ENCODE measurements around the gene DOCK6.

DOCK6 gene

GRCh38 chr19:11214387-11214786 lies 47.9 kb downstream of the DOCK6 start:
- no peak for TF ChIP-seq CTCF (IDR thresholded peaks at IDR 0.05; ENCODE audit: low read length, missing control alignments)
- no peak overlapping the region for H3K4me3 ChIP-seq (replicated peaks; ENCODE audit: low read depth, low read length)
- no peak for DNase-seq (ENCODE audit: low read depth)

GRCh38 chr19:11210656-11210928 lies 51.7 kb downstream of the DOCK6 start:
- H3K4me3 ChIP-seq (replicated peaks; ENCODE audit: low read depth, low read length) = no peak overlapping the region
- TF ChIP-seq CTCF (IDR thresholded peaks at IDR 0.05; ENCODE audit: low read length, missing control alignments) = no peak
- no peak for DNase-seq (ENCODE audit: low read depth)

- no peak for TF ChIP-seq CTCF (IDR thresholded peaks at IDR 0.05; ENCODE audit: low read length, missing control alignments)
Measured at GRCh38 chr19:11209839-11210655, 52.3 kb downstream of the DOCK6 start.

GRCh38 chr19:11208561-11209471 lies 53.5 kb downstream of the DOCK6 start:
- H3K4me3 ChIP-seq (replicated peaks; ENCODE audit: low read depth, low read length) = no peak overlapping the region
- no peak for TF ChIP-seq CTCF (IDR thresholded peaks at IDR 0.05; ENCODE audit: low read length, missing control alignments)
- no peak for DNase-seq (ENCODE audit: low read depth)

More at GRCh38 chr19:11209839-11210655, 52.3 kb downstream of the DOCK6 start:
- no peak overlapping the region for H3K4me3 ChIP-seq (replicated peaks; ENCODE audit: low read depth, low read length)
- no peak for DNase-seq (ENCODE audit: low read depth)

- no peak for TF ChIP-seq CTCF (IDR thresholded peaks at IDR 0.05; ENCODE audit: low read length, missing control alignments)
- no peak overlapping the region for H3K4me3 ChIP-seq (replicated peaks; ENCODE audit: low read depth, low read length)
- DNase-seq (ENCODE audit: low read depth) = no peak
Measured at GRCh38 chr19:11205939-11206570, 56.3 kb downstream of the DOCK6 start.

GRCh38 chr19:11204943-11205349 lies 57.4 kb downstream of the DOCK6 start:
- no peak for DNase-seq (ENCODE audit: low read depth)
- H3K4me3 ChIP-seq (replicated peaks; ENCODE audit: low read depth, low read length) = no peak overlapping the region
- no peak for TF ChIP-seq CTCF (IDR thresholded peaks at IDR 0.05; ENCODE audit: low read length, missing control alignments)
